CD4-positive, alpha-beta T cell (primary cell): ENCODE results near the gene TRIM72. TPM values are rescaled to one million over a fixed set of nuclear protein-coding genes. Genes with fewer than 3 reads are reported as not detected.

Experiments used
- ATAC-seq: fragments of 200-7000 bp; cut with Tn5 transposase; one replicate; pipeline ENCODE4 v1.10.0; 2022; ENCODE audit warnings: mild to moderate bottlenecking; ENCODE audit not compliant: poor library complexity
- CTCF ChIA-PET: fragments of 350-600 bp; sonication (Branson Sonifier 250); formaldehyde crosslinking; loops from one replicate; lab custom pipeline; 2021; ENCODE audit warnings: antibody characterized with exemption, inconsistent platforms; lab: Charles Lee
- POLR2A ChIA-PET: fragments of 350-600 bp; sonication (Branson Sonifier 250); formaldehyde crosslinking; loops from one replicate; lab custom pipeline; 2021; ENCODE audit warnings: antibody characterized with exemption, inconsistent platforms; lab: Charles Lee
- DNase-seq, 14 experiments: peaks; one replicate each; pipeline ENCODE4 v3.0.0-alpha.2; 2013 to 2020; ENCODE audit warnings: mixed read lengths in 2 of 14
- H3K27ac ChIP-seq, 2 donors: one replicate each; pipeline versions ENCODE4 v1.5.1 to v1.7.0; 2013; ENCODE audit warnings: low read length in 2 of 2, low read depth in 1 of 2, mild to moderate bottlenecking in 1 of 2
- H3K27me3 ChIP-seq, 2 experiments: 1 replicate in 1 of 2; 2 replicates in 1 of 2; pipeline versions ENCODE4 v1.6.1 to v1.7.0; 2013; ENCODE audit warnings: low read length in 2 of 2, control low read depth in 1 of 2, mild to moderate bottlenecking in 1 of 2, moderate library complexity in 1 of 2; ENCODE audit not compliant: insufficient read depth in 2 of 2, control insufficient read depth in 1 of 2
- H3K36me3 ChIP-seq: one replicate; pipeline ENCODE4 v1.6.1; 2013; ENCODE audit warnings: low read length, control low read depth; ENCODE audit not compliant: insufficient read depth
- H3K4me1 ChIP-seq: one replicate; pipeline ENCODE4 v1.6.1; 2013; ENCODE audit warnings: low read length, control low read depth; ENCODE audit not compliant: insufficient read depth
- H3K4me3 ChIP-seq: one replicate; pipeline ENCODE4 v1.5.1; 2013; ENCODE audit warnings: mild to moderate bottlenecking, low read length, moderate library complexity
- H3K9me3 ChIP-seq, 2 experiments: 1 replicate in 1 of 2; 2 replicates in 1 of 2; pipeline versions ENCODE4 v1.6.1 to v1.7.0; 2013; ENCODE audit warnings: low read length in 2 of 2, mild to moderate bottlenecking in 2 of 2, control low read depth in 1 of 2, moderate library complexity in 1 of 2; ENCODE audit not compliant: control insufficient read depth in 1 of 2, insufficient read depth in 1 of 2
- H3K27ac Mint-ChIP-seq: one replicate; pipeline ENCODE4 v1.8.0; 2020; ENCODE audit warnings: mixed read lengths
- H3K27me3 Mint-ChIP-seq: one replicate; pipeline ENCODE4 v1.8.0; 2021; ENCODE audit warnings: mixed read lengths
- H3K36me3 Mint-ChIP-seq: one replicate; pipeline ENCODE4 v1.8.0; 2021; ENCODE audit warnings: low read depth, mixed read lengths
- H3K4me1 Mint-ChIP-seq: one replicate; pipeline ENCODE4 v1.8.0; 2021; ENCODE audit warnings: low read depth, mixed read lengths
- H3K4me3 Mint-ChIP-seq: one replicate; pipeline ENCODE4 v1.8.0; 2020; ENCODE audit warnings: mild to moderate bottlenecking, mixed read lengths
- H3K9me3 Mint-ChIP-seq: one replicate; pipeline ENCODE4 v1.8.0; 2020; ENCODE audit warnings: mixed read lengths
- CTCF ChIP-seq: fragments of 200-600 bp; IDR thresholded peaks from one replicate; pipeline ENCODE4 v1.8.0; 2022; ENCODE audit warnings: antibody characterized with exemption, mild to moderate bottlenecking
- intact Hi-C, 2 experiments: fragments of 100-400 bp; cut with DNase I in 1 of 2; cut with micrococcal nuclease in 1 of 2; formaldehyde crosslinking; loops; one replicate each; pipeline versions ENCODE4 v1.15.1 to v1.9.0; 2023 to 2025; cut with DNase I, micrococcal nuclease
- total RNA-seq, 174 experiments: library from RNA in 2 of 174; stranded (reverse) in 2 of 174; gene quantifications; one replicate each; pipeline ENCODE4 v1.2.3 and lab custom pipeline; 2021 to 2026

The TRIM72 gene
- total RNA-seq, 2 experiments from 2014 or later, result 0.17 TPM; not detected in 1

- H3K36me3 ChIP-seq, result no peaks in the 10 kb centered on the region
- POLR2A ChIA-PET, result no interaction called here
- no peak overlapping the region for H3K4me3 ChIP-seq
- no peak overlapping the region for H3K27ac ChIP-seq
- TF ChIP-seq CTCF, result no peak
- CTCF ChIA-PET, result no interaction called here
- H3K27me3 Mint-ChIP-seq, result peaks cover 17% of the 10 kb centered on the region
- no peak overlapping the region for H3K4me3 Mint-ChIP-seq
- no peaks in the 10 kb centered on the region for H3K36me3 Mint-ChIP-seq
- ATAC-seq (no peak), DNase-seq (no peak)
- no peaks in the 10 kb centered on the region for H3K27me3 ChIP-seq
- H3K27ac Mint-ChIP-seq, result no peak overlapping the region
- H3K4me1 ChIP-seq, result no peaks in the 10 kb centered on the region
- H3K9me3 ChIP-seq, result no peaks in the 10 kb centered on the region
- no peaks in the 10 kb centered on the region for H3K9me3 Mint-ChIP-seq
- H3K4me1 Mint-ChIP-seq, result no peaks in the 10 kb centered on the region
- intact Hi-C loops, result no loop called here
These were observed 57.8 kb downstream of the TRIM72 start for GRCh38 chr16:31271621-31272190.

- H3K27me3 ChIP-seq, result no peaks in the 10 kb centered on the region
- intact Hi-C loops, result no loop called here
- Mint-ChIP-seq H3K27ac (no peak overlapping the region), H3K4me3 (no peak overlapping the region), H3K36me3 (no peaks in the 10 kb centered on the region), H3K9me3 (no peaks in the 10 kb centered on the region), H3K27me3 (peaks cover 6% of the 10 kb centered on the region), H3K4me1 (no peaks in the 10 kb centered on the region)
- CTCF ChIA-PET, result no interaction called here
- ATAC-seq (no peak), DNase-seq (no peak)
- no peaks in the 10 kb centered on the region for H3K4me1 ChIP-seq
- TF ChIP-seq CTCF, result no peak
- POLR2A ChIA-PET, result no interaction called here
- no peaks in the 10 kb centered on the region for H3K9me3 ChIP-seq
- H3K4me3 ChIP-seq, result no peak overlapping the region
- H3K36me3 ChIP-seq, result no peaks in the 10 kb centered on the region
- H3K27ac ChIP-seq, result no peak overlapping the region
These were observed 59.3 kb downstream of the TRIM72 start for GRCh38 chr16:31273187-31273586.

GRCh38 chr16:31273676-31274075 is 59.8 kb downstream of the TRIM72 start:
- POLR2A ChIA-PET, result no interaction called here
- no peak for TF ChIP-seq CTCF
- no peaks in the 10 kb centered on the region for H3K4me1 Mint-ChIP-seq
- Histone ChIP-seq H3K27me3 (no peaks in the 10 kb centered on the region), H3K36me3 (no peaks in the 10 kb centered on the region), H3K4me3 (no peak overlapping the region), H3K27ac (no peak overlapping the region), H3K9me3 (no peaks in the 10 kb centered on the region), H3K4me1 (no peaks in the 10 kb centered on the region)
- intact Hi-C loops, result no loop called here
- ATAC-seq (no peak), DNase-seq (no peak)
- no peaks in the 10 kb centered on the region for H3K36me3 Mint-ChIP-seq
- H3K9me3 Mint-ChIP-seq, result no peaks in the 10 kb centered on the region
- CTCF ChIA-PET, result no interaction called here
- H3K27ac Mint-ChIP-seq, result no peak overlapping the region
- no peak overlapping the region for H3K4me3 Mint-ChIP-seq
- peaks cover 6% of the 10 kb centered on the region for H3K27me3 Mint-ChIP-seq
